Upper lobe of right lung (tissue), 1 donor: ENCODE data around the gene CFAP53. TPM values are rescaled to one million over a fixed set of nuclear protein-coding genes. Genes with fewer than 3 reads are reported as not detected.
"Not testable (repeated sequence)": the region's sequence is repeated elsewhere in the genome, so short reads cannot be mapped to it uniquely, and the experiment has no call there.

Experiments used
- ATAC-seq: fragments of 200-7000 bp; cut with Tn5 transposase; one replicate; pipeline ENCODE4 v1.9.1; 2020; ENCODE audit warnings: mild to moderate bottlenecking, moderate library complexity
- DNase-seq: peaks from one replicate; pipeline ENCODE4 v3.0.0-alpha.2; 2020
- H3K27ac ChIP-seq: fragments of 200-600 bp; one replicate; pipeline ENCODE4 v1.8.0; 2022
- H3K27me3 ChIP-seq: fragments of 200-600 bp; one replicate; pipeline ENCODE4 v1.8.0; 2022; ENCODE audit warnings: mild to moderate bottlenecking
- H3K36me3 ChIP-seq: fragments of 200-600 bp; one replicate; pipeline ENCODE4 v1.8.0; 2022
- H3K4me1 ChIP-seq: fragments of 200-600 bp; one replicate; pipeline ENCODE4 v1.8.0; 2022
- H3K4me3 ChIP-seq: fragments of 200-600 bp; one replicate; pipeline ENCODE4 v1.8.0; 2022; ENCODE audit warnings: mild to moderate bottlenecking
- H3K9me3 ChIP-seq: fragments of 200-600 bp; one replicate; pipeline ENCODE4 v1.8.0; 2022
- intact Hi-C: fragments of 100-400 bp; cut with DNase I; formaldehyde crosslinking; loops from one replicate; pipeline ENCODE4 v1.11.0; 2022
- total RNA-seq: library from RNA; stranded (reverse); fragmentation: NEBNext Ultra II Directional; extraction: Animal tissue kit (Norgen Biotek cat#: 25700); gene quantifications from one replicate; pipeline ENCODE4 v1.2.1, GENCODE V29; 2021
- TF ChIP-seq, protein P1 (sequence below): fragments of 200-600 bp; IDR thresholded peaks from one replicate; pipeline ENCODE4 v1.8.0; 2022; ENCODE audit warnings: antibody characterized with exemption
- donor health status: DM: no; HTN: yes; CAD: no; lungs with severe emphysema.

Gene CFAP53
- total RNA-seq, 1 donor from 2014 or later = not detected

DNA sequence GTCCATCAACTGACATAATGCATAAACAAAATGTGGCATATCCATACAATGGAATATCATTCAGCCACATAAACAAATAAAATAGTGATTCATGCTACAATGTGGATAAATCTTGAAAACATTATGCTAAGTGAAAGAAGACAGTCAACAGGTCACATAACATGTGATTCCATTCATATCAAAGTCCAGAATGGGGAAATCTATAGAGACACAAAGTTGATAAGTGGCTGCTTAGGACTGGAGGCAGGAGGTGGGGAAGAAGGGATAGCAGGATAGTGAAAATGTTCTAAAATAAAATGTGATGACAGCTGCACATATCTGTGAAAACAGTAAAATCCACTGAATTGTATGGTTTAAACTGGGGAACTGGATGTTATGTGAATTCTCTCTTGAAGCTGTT, 18.7 kb downstream of the CFAP53 start:
- Histone ChIP-seq H3K27me3 (no peaks in the 10 kb centered on the region), H3K4me1 (no peaks in the 10 kb centered on the region), H3K4me3 (no peak overlapping the region), H3K36me3 (no peaks in the 10 kb centered on the region), H3K9me3 (no peaks in the 10 kb centered on the region), H3K27ac (no peak overlapping the region)
- DNase-seq (no peak), ATAC-seq (no peak)
- TF ChIP-seq, protein P1, sequence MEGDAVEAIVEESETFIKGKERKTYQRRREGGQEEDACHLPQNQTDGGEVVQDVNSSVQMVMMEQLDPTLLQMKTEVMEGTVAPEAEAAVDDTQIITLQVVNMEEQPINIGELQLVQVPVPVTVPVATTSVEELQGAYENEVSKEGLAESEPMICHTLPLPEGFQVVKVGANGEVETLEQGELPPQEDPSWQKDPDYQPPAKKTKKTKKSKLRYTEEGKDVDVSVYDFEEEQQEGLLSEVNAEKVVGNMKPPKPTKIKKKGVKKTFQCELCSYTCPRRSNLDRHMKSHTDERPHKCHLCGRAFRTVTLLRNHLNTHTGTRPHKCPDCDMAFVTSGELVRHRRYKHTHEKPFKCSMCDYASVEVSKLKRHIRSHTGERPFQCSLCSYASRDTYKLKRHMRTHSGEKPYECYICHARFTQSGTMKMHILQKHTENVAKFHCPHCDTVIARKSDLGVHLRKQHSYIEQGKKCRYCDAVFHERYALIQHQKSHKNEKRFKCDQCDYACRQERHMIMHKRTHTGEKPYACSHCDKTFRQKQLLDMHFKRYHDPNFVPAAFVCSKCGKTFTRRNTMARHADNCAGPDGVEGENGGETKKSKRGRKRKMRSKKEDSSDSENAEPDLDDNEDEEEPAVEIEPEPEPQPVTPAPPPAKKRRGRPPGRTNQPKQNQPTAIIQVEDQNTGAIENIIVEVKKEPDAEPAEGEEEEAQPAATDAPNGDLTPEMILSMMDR = no peak
- intact Hi-C loops = no loop called here

DNA sequence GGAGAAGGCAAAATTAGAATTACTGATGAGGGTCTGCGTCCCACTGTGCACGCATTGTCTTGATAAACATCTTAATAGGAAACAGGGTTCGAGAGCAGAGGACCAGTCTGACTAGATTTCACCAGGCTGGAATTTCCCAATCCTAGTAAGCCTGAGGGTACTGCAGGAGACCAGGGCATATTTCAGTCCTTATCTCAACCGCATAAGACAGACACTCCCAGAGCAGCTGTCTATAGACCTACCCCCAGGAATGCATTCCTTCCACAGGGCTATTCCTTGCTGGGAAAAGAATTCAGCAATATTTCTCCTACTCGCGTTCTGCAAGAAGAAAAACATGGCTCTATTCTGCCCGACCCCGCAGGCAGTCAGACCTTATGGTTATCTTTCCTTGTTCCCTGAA, 24.5 kb downstream of the CFAP53 start:
- H3K4me1 ChIP-seq, DNase-seq, H3K4me3 ChIP-seq, H3K27ac ChIP-seq, intact Hi-C loops, H3K36me3 ChIP-seq, H3K27me3 ChIP-seq, H3K9me3 ChIP-seq, ATAC-seq: not testable (repeated sequence)

DNA sequence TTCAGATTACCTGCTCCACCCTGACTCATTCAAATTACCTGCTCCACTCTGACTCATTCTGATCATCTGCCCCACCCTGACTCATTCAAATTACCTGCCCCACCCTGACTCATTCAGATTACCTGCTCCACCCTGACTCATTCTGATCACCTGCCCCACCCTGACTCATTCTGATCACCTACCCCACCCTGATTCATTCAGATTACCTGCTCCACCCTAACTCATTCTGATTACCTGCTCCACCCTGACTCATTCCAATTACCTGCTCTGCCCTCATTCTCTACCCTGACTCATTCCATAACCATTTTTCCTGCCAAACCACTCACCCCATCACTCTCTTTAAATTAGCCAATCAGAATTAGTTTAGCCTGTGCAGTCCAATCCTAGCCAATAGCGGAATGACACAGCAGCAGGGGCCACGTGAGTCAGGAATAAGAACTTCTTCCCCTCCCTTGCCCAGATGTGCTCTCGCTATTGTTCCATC, 26.2 kb downstream of the CFAP53 start:
- Histone ChIP-seq H3K27me3 (no peaks in the 10 kb centered on the region), H3K4me1 (no peaks in the 10 kb centered on the region), H3K36me3 (no peaks in the 10 kb centered on the region), H3K9me3 (no peaks in the 10 kb centered on the region), H3K27ac (no peak overlapping the region), H3K4me3 (no peak overlapping the region)
- ATAC-seq = no peak
- DNase-seq = no peak
- TF ChIP-seq, protein P1 = no peak
- intact Hi-C loops = no loop called here

DNA sequence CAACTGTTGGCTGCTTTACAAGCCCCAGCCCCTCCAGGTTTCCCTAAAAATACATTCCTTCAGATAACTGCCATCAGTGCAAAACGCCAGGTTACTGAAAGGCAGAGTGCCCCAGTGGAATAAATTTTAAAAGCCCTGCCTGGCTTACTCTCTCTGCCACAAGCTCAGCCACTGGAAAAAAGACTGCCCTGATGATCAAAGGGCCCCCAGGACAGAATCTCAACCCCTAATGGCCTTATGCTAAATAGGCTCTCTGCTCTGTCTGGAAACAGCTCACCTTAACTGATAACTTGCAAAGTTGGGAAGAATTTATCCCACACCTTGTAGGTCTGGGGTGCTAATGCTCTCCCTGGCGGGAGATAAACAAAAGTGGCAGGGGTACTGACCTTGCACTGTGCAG, 33.9 kb downstream of the CFAP53 start:
- H3K27me3 ChIP-seq = peaks cover 5% of the 10 kb centered on the region
- TF ChIP-seq, protein P1 = no peak
- H3K4me3 ChIP-seq = no peak overlapping the region
- ATAC-seq = no peak
- DNase-seq = no peak
- intact Hi-C loops = no loop called here
- no peaks in the 10 kb centered on the region for H3K36me3 ChIP-seq
- no peak overlapping the region for H3K27ac ChIP-seq
- no peaks in the 10 kb centered on the region for H3K9me3 ChIP-seq
- no peaks in the 10 kb centered on the region for H3K4me1 ChIP-seq

DNA sequence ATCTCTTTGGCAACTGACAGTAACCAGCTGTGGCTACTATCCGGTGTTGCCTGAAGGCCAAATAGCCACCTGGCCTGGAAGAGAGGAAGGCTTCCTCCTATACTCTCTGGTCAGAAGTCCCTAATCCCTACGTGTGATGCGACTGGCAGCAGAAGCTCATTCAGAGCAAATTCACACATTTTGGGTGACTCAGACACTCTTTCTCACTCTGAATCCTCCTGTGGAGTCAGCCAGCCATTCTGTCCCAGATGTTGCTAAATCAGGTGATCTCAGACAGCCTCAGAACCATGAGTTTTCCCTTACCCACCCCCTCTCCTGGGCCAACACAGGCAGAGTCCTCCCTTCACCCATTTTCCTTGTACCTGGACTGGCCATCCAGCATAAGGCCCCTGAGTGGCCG, 34.7 kb downstream of the CFAP53 start:
- H3K4me1 ChIP-seq = no peaks in the 10 kb centered on the region
- no peak for DNase-seq
- no peak overlapping the region for H3K4me3 ChIP-seq
- no peak overlapping the region for H3K27ac ChIP-seq
- H3K36me3 ChIP-seq = no peaks in the 10 kb centered on the region
- peaks cover 5% of the 10 kb centered on the region for H3K27me3 ChIP-seq
- H3K9me3 ChIP-seq = no peaks in the 10 kb centered on the region
- TF ChIP-seq, protein P1 = no peak
- ATAC-seq = no peak
- intact Hi-C loops = no loop called here

DNA sequence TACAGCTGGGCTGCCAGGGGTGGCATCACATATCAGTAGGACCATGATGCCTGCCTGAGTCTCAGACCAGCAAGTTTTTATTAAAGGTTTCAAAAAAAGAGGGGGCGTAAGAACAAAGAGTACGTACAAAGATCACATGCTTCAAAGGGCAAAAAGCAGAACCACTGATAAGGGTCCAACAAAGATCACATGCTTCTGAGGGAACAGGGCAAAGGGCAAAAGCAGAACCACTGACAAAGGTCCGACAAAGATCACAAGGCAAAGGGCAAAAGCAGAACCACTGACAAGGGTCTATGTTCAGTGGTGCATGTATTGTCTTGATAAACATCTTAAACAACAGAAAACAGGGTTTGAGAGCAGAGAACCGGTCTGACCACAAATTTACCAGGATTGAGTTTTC, 46.0 kb downstream of the CFAP53 start:
- H3K27me3 ChIP-seq, H3K36me3 ChIP-seq, DNase-seq, H3K27ac ChIP-seq, H3K4me3 ChIP-seq, ATAC-seq, H3K4me1 ChIP-seq, H3K9me3 ChIP-seq: not testable (repeated sequence)
- intact Hi-C loops = loop anchor here (10.0 kb wide), 1 partner anchor 135 kb away; no protein-coding TSS in a partner anchor
